Keratinocyte (primary cell): ENCODE data around the gene FBXO31. TPM values are rescaled to one million over a fixed set of nuclear protein-coding genes. Genes with fewer than 3 reads are reported as not detected.
A peak's percentile ranks its signal among the peaks of the same experiment; 100 is the strongest.

Experiments used
- DNase-seq: peaks from one replicate; pipeline ENCODE4 v3.0.0-alpha.2; 2011; ENCODE audit warnings: low read depth, missing footprints, low spot score
- FAIRE-seq: peaks from 2 replicates; lab custom pipeline; 2011; peaks lifted over from hg19 to GRCh38; lab: Jason Lieb, UNC
- H2AFZ ChIP-seq: 2 replicates; pipeline ENCODE4 v1.6.0; 2012; ENCODE audit warnings: low read length, control low read depth, inconsistent platforms; ENCODE audit not compliant: control insufficient read depth
- H3K27ac ChIP-seq: 2 replicates; pipeline ENCODE4 v1.5.1; 2011; ENCODE audit warnings: low read length; ENCODE audit not compliant: control insufficient read depth, insufficient read depth
- H3K27me3 ChIP-seq: 3 replicates; pipeline ENCODE4 v1.6.0; 2011; ENCODE audit warnings: low read length; ENCODE audit not compliant: control insufficient read depth, insufficient read depth; ENCODE audit errors: extremely low read depth
- H3K36me3 ChIP-seq, 2 experiments: 2 replicates in 1 of 2; 3 replicates in 1 of 2; pipeline ENCODE4 v1.5.1; 2011; ENCODE audit warnings: low read length in 2 of 2, mild to moderate bottlenecking in 1 of 2; ENCODE audit not compliant: control insufficient read depth in 2 of 2, insufficient read depth in 2 of 2; ENCODE audit errors: extremely low read depth in 1 of 2
- H3K4me1 ChIP-seq: 3 replicates; pipeline ENCODE4 v1.5.1; 2011; ENCODE audit warnings: low read length; ENCODE audit not compliant: control insufficient read depth, insufficient read depth; ENCODE audit errors: extremely low read depth
- H3K4me2 ChIP-seq: 3 replicates; pipeline ENCODE4 v1.6.0; 2011; ENCODE audit warnings: low read depth, low read length; ENCODE audit not compliant: control insufficient read depth, insufficient read depth; ENCODE audit errors: extremely low read depth
- H3K4me3 ChIP-seq, 3 experiments: fragments of 200-600 bp in 1 of 3; sonication (generic) in 1 of 3; 2 replicates in 2 of 3; 3 replicates in 1 of 3; pipeline ENCODE4 v1.5.1; 2011 to 2016; ENCODE audit warnings: low read length in 3 of 3, mild to moderate bottlenecking in 3 of 3, control low read depth in 2 of 3, inconsistent platforms in 1 of 3, low read depth in 1 of 3, mixed read lengths in 1 of 3, mixed run types in 1 of 3, moderate library complexity in 1 of 3; ENCODE audit not compliant: control insufficient read depth in 2 of 3, insufficient read depth in 2 of 3; ENCODE audit errors: extremely low read depth in 1 of 3
- H3K79me2 ChIP-seq: 2 replicates; pipeline ENCODE4 v1.6.0; 2012; ENCODE audit warnings: low read length; ENCODE audit not compliant: control insufficient read depth, insufficient read depth
- H3K9ac ChIP-seq: 3 replicates; pipeline ENCODE4 v1.6.0; 2011; ENCODE audit warnings: low read length; ENCODE audit not compliant: control insufficient read depth, insufficient read depth; ENCODE audit errors: extremely low read depth
- H3K9me1 ChIP-seq: 3 replicates; pipeline ENCODE4 v1.6.0; 2011; ENCODE audit warnings: low read length; ENCODE audit not compliant: control insufficient read depth, insufficient read depth; ENCODE audit errors: extremely low read depth
- H3K9me3 ChIP-seq: 2 replicates; pipeline ENCODE4 v1.5.1; 2012; ENCODE audit warnings: low read depth, low read length; ENCODE audit not compliant: control insufficient read depth
- H4K20me1 ChIP-seq: 3 replicates; pipeline ENCODE4 v1.6.0; 2011; ENCODE audit warnings: low read length; ENCODE audit not compliant: control insufficient read depth, insufficient read depth; ENCODE audit errors: extremely low read depth
- CTCF ChIP-seq, 3 experiments: IDR thresholded peaks in 1 of 3; conservative IDR thresholded peaks in 1 of 3; optimal IDR thresholded peaks in 1 of 3; 2 replicates in 2 of 3; 3 replicates in 1 of 3; pipeline versions ENCODE3 to v1.5.1; 2011; ENCODE audit warnings: low read length in 3 of 3, mild to moderate bottlenecking in 3 of 3, moderate library complexity in 2 of 3, control low read depth in 1 of 3, inconsistent platforms in 1 of 3; ENCODE audit not compliant: insufficient read depth in 2 of 3; ENCODE audit errors: extremely low read depth in 1 of 3
- EZH2 ChIP-seq: IDR thresholded peaks from one replicate; pipeline ENCODE4 v1.6.1; 2012; ENCODE audit warnings: inconsistent platforms, mild to moderate bottlenecking, low read length, moderate library complexity
- dilution Hi-C: fragments of 300-500 bp; cut with MboI; formaldehyde crosslinking; loops from one replicate; pipeline ENCODE4 v1.7.0; 2020; ENCODE audit warnings: low sequenced_read_pairs; ENCODE audit not compliant: extremely low pct_ligation_motif_present
- polyA plus RNA-seq, 5 experiments: library from polyadenylated mRNA; depleted of rRNA in 3 of 5; stranded (reverse) in 3 of 5; stranded (forward) in 1 of 5; unstranded in 1 of 5; fragments of >200 nt; gene quantifications; 1 replicate in 1 of 5; 2 replicates in 3 of 5; 3 replicates in 1 of 5; pipeline versions ENCODE4 v1.2.1 to v1.2.3, GENCODE V29; 2011 to 2012; ENCODE audit warnings: missing spikeins in 2 of 5, low read depth in 1 of 5, low replicate concordance in 1 of 5

Gene FBXO31
- polyA plus RNA-seq, 1 donor (not counting 4 experiments of a cell fraction or from before 2014, with no cell fraction given), result 17.0 TPM

GRCh38 chr16:87279094-87279658 is 104.4 kb downstream of the FBXO31 start:
- Histone ChIP-seq H3K4me2 (no peak overlapping the region), H3K4me3 (no peak overlapping the region), H3K79me2 (no peaks in the 10 kb centered on the region), H3K27ac (no peak overlapping the region), H2AFZ (no peak overlapping the region), H3K36me3 (no peaks in the 10 kb centered on the region), H4K20me1 (no peaks in the 10 kb centered on the region), H3K9me3 (no peaks in the 10 kb centered on the region), H3K9ac (no peak overlapping the region), H3K27me3 (no peaks in the 10 kb centered on the region), H3K4me1 (no peaks in the 10 kb centered on the region), H3K9me1 (no peaks in the 10 kb centered on the region)
- TF ChIP-seq CTCF (optimal IDR thresholded peaks at IDR 0.05 in 1 of 3, IDR thresholded peaks at IDR 0.05 in 1 of 3, conservative IDR thresholded peaks at IDR 0.05 in 1 of 3; ENCODE audit: extremely low read depth in 1 of 3, insufficient read depth in 2 of 3, low read length in 3 of 3) (no peak), EZH2 (no peak)
- no peak for DNase-seq
- dilution Hi-C loops, result no loop called here
- no peak for FAIRE-seq

- FAIRE-seq (no peak), DNase-seq (peak; percentile 19)
- no peaks in the 10 kb centered on the region for H3K27me3 ChIP-seq
- no peaks in the 10 kb centered on the region for H3K36me3 ChIP-seq
- H3K9ac ChIP-seq, result no peak overlapping the region
- no peaks in the 10 kb centered on the region for H3K9me1 ChIP-seq
- H2AFZ ChIP-seq, result no peak overlapping the region
- no peaks in the 10 kb centered on the region for H3K4me1 ChIP-seq
- H4K20me1 ChIP-seq, result no peaks in the 10 kb centered on the region
- no peak overlapping the region for H3K27ac ChIP-seq
- peak; percentile 89 to 95 (median 93) for TF ChIP-seq CTCF (optimal IDR thresholded peaks at IDR 0.05 in 1 of 3, IDR thresholded peaks at IDR 0.05 in 1 of 3, conservative IDR thresholded peaks at IDR 0.05 in 1 of 3; ENCODE audit: extremely low read depth in 1 of 3, insufficient read depth in 2 of 3, low read length in 3 of 3)
- no peak for TF ChIP-seq EZH2
- H3K9me3 ChIP-seq, result no peaks in the 10 kb centered on the region
- H3K4me3 ChIP-seq, result no peak overlapping the region
- H3K4me2 ChIP-seq, result no peak overlapping the region
- H3K79me2 ChIP-seq, result no peaks in the 10 kb centered on the region
- dilution Hi-C loops, result no loop called here
These were observed 105.1 kb downstream of the FBXO31 start for GRCh38 chr16:87278191-87279093.

Other genes starting within 250 kb of the FBXO31 start
- gene C16orf95, start 66.4 kb downstream of the FBXO31 start, polyA plus RNA-seq, result 0.71 to 1.5 TPM (median 1.4 TPM) in 3 replicates
- gene MAP1LC3B, start 8.6 kb upstream of the FBXO31 start, polyA plus RNA-seq, result 43.6 to 50.3 TPM (median 46.3 TPM) in 3 replicates
- 2.8 to 3.9 TPM (median 3.6 TPM) in 3 replicates for gene ZCCHC14, start 109.2 kb upstream of the FBXO31 start, polyA plus RNA-seq
- gene JPH3, start 218.7 kb upstream of the FBXO31 start, polyA plus RNA-seq, result 0.01 TPM in 2 of 3 replicates, not detected in the other